ENCODE data around the gene ADAD2.

The ADAD2 gene

GRCh38 chr16:84220851-84221250, 29.9 kb downstream of the ADAD2 start:
- in situ Hi-C loops (cut with MboI; ENCODE audit: low sequenced_read_pairs) = no loop called here

GRCh38 chr16:84223456-84223855, 32.5 kb downstream of the ADAD2 start:
- in situ Hi-C loops (cut with MboI; ENCODE audit: low sequenced_read_pairs) = no loop called here

- in situ Hi-C loops (cut with MboI; ENCODE audit: low sequenced_read_pairs) = no loop called here
These were observed 33.6 kb downstream of the ADAD2 start for GRCh38 chr16:84224554-84224953.

GRCh38 chr16:84225126-84225525, 34.2 kb downstream of the ADAD2 start:
- in situ Hi-C loops (cut with MboI; ENCODE audit: low sequenced_read_pairs) = no loop called here

GRCh38 chr16:84225571-84225970, 34.6 kb downstream of the ADAD2 start:
- in situ Hi-C loops (cut with MboI; ENCODE audit: low sequenced_read_pairs) = no loop called here

- in situ Hi-C loops (cut with MboI; ENCODE audit: low sequenced_read_pairs) = no loop called here
These were observed 35.1 kb downstream of the ADAD2 start for GRCh38 chr16:84226026-84226425.

- in situ Hi-C loops (cut with MboI; ENCODE audit: low sequenced_read_pairs) = no loop called here
These were observed 36.6 kb downstream of the ADAD2 start for GRCh38 chr16:84227548-84227947.

GRCh38 chr16:84228256-84228838, 37.4 kb downstream of the ADAD2 start:
- in situ Hi-C loops (cut with MboI; ENCODE audit: low sequenced_read_pairs) = no loop called here

- in situ Hi-C loops (cut with MboI; ENCODE audit: low sequenced_read_pairs) = no loop called here
These were observed 38.5 kb downstream of the ADAD2 start for GRCh38 chr16:84229471-84229870.

- in situ Hi-C loops (cut with MboI; ENCODE audit: low sequenced_read_pairs) = no loop called here
These were observed 41.1 kb downstream of the ADAD2 start for GRCh38 chr16:84232060-84232459.

- in situ Hi-C loops (cut with MboI; ENCODE audit: low sequenced_read_pairs) = no loop called here
These were observed 42.0 kb downstream of the ADAD2 start for GRCh38 chr16:84232969-84233368.

- in situ Hi-C loops (cut with MboI; ENCODE audit: low sequenced_read_pairs) = no loop called here
These were observed 42.8 kb downstream of the ADAD2 start for GRCh38 chr16:84233748-84234147.

GRCh38 chr16:84234321-84235241, 43.6 kb downstream of the ADAD2 start:
- in situ Hi-C loops (cut with MboI; ENCODE audit: low sequenced_read_pairs) = no loop called here

- in situ Hi-C loops (cut with MboI; ENCODE audit: low sequenced_read_pairs) = no loop called here
These were observed 45.7 kb downstream of the ADAD2 start for GRCh38 chr16:84236671-84237070.

- in situ Hi-C loops (cut with MboI; ENCODE audit: low sequenced_read_pairs) = no loop called here
These were observed 47.2 kb downstream of the ADAD2 start for GRCh38 chr16:84237994-84238750.

- in situ Hi-C loops (cut with MboI; ENCODE audit: low sequenced_read_pairs) = no loop called here
These were observed 48.3 kb downstream of the ADAD2 start for GRCh38 chr16:84239141-84239769.

GRCh38 chr16:84239909-84240308, 49.0 kb downstream of the ADAD2 start, which contains the start of gene KCNG4:
Gene KCNG4 (minus strand): TSS chr16:84240012. CDS start chr16:84237485, 2,527 bp downstream.
- in situ Hi-C loops (cut with MboI; ENCODE audit: low sequenced_read_pairs) = no loop called here

GRCh38 chr16:84240455-84240854, 49.5 kb downstream of the ADAD2 start:
- in situ Hi-C loops (cut with MboI; ENCODE audit: low sequenced_read_pairs) = no loop called here

GRCh38 chr16:84241778-84242177, 50.8 kb downstream of the ADAD2 start:
- in situ Hi-C loops (cut with MboI; ENCODE audit: low sequenced_read_pairs) = no loop called here

GRCh38 chr16:84242839-84243238, 51.9 kb downstream of the ADAD2 start:
- in situ Hi-C loops (cut with MboI; ENCODE audit: low sequenced_read_pairs) = no loop called here

- in situ Hi-C loops (cut with MboI; ENCODE audit: low sequenced_read_pairs) = no loop called here
These were observed 52.8 kb downstream of the ADAD2 start for GRCh38 chr16:84243732-84244131.

Measured in HL-60/S4 treated with phorbol 12-myristate 13-acetate at 8.2 ng/mL for 4 days and 3 days (cell line).